ENCODE measurements around the gene IQUB.
"Not testable (repeated sequence)": the region's sequence is repeated elsewhere in the genome, so short reads cannot be mapped to it uniquely, and the experiment has no call there.

Gene IQUB

DNA sequence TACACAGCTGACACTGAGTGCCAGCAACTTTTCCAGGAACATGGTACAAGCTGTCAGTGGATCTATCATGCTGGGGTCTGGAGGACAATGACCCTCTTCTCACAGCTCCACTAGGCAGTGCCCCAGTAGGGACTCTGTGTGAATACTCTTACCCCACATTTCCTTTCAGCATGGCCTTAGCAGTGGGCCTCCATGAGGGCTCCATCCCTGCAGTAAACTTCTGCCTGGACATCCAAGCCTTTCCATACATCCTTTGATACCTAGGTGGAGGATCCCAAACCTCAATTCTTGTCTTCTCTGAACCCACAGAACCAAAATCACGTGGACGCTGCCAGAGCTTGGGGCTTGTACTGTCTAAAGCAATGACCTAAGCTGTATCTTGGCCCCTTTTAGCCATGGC is 116.8 kb downstream of the IQUB start:
- no peak overlapping the region for H3K4me3 ChIP-seq (ENCODE audit: low read length)
- TF ChIP-seq, protein P1, sequence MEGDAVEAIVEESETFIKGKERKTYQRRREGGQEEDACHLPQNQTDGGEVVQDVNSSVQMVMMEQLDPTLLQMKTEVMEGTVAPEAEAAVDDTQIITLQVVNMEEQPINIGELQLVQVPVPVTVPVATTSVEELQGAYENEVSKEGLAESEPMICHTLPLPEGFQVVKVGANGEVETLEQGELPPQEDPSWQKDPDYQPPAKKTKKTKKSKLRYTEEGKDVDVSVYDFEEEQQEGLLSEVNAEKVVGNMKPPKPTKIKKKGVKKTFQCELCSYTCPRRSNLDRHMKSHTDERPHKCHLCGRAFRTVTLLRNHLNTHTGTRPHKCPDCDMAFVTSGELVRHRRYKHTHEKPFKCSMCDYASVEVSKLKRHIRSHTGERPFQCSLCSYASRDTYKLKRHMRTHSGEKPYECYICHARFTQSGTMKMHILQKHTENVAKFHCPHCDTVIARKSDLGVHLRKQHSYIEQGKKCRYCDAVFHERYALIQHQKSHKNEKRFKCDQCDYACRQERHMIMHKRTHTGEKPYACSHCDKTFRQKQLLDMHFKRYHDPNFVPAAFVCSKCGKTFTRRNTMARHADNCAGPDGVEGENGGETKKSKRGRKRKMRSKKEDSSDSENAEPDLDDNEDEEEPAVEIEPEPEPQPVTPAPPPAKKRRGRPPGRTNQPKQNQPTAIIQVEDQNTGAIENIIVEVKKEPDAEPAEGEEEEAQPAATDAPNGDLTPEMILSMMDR (IDR thresholded peaks at IDR 0.05; ENCODE audit: insufficient read depth, low read depth, low read length, missing control alignments), result no peak
- no peak for DNase-seq (ENCODE audit: low read depth)

DNA sequence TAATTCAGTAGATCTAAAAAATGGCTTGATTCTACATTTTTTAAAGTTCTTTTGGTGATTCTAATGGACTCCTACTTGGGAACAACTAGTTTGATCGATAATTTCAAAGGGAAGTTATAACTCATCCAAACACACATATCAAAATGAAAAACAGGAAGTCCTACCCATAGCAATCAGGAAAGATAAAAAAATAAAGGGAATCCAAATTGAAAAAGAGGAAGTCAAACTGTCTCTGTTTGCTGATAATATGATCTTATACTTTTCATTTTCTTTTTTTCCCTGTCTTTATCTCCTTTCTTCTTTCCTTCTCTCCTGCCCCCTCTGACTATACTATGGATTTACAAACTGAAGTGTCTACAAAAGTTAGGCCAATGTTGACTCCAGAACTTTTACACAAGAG is 118.8 kb downstream of the IQUB start:
- TF ChIP-seq, protein P1 (IDR thresholded peaks at IDR 0.05; ENCODE audit: insufficient read depth, low read depth, low read length, missing control alignments), result no peak
- no peak for DNase-seq (ENCODE audit: low read depth)
- no peak overlapping the region for H3K4me3 ChIP-seq (ENCODE audit: low read length)

DNA sequence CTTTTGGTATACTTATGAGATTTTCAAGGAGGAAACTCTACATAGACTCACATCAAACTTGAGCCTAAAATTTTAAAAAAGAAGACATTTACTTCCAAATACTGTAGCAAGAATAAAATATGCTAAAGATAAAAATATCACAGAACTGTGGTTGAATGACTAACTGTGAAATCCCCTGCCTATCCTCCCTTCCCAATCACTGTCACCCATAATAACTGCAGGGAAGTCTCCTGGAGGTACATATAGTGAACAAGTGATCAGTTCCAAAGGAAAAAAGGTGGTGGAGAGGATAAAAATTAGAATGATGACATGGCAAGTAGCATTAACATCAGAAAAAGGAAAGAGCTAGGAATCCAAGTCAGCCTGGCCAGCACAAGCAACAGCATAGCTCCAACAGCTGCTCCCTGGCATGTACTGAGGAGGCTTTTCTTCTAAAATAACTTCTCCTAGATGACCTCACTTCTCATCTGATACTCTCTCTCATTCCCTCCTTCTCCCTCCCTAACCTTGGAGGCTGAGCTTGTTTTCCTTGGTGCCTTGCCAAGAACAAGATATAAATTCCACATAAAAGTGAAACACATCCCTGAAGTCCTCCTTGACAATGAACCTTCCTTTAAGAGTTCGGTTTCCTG is 124.0 kb downstream of the IQUB start:
- peak; percentile 33 for DNase-seq (ENCODE audit: low read depth)
- no peak overlapping the region for H3K4me3 ChIP-seq (ENCODE audit: low read length)
- TF ChIP-seq, protein P1 (IDR thresholded peaks at IDR 0.05; ENCODE audit: insufficient read depth, low read depth, low read length, missing control alignments), result no peak

DNA sequence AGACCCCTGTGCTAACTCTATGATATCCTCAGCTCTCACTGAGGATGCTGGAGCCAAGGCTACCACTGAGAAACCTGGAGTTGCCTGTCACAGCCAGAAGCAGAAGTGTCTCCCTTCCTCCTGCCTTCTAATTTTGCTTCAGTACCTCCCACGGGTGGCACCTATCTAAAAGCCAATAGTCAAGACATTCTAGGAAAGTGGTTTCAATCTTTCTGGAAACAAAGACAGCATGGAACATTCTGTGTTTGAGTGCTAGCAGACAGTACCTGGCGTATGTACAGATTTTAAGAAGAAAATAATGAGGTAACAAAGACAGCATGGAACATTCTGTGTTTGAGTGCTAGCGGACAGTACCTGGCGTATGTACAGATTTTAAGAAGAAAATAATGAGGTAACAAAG is 126.4 kb downstream of the IQUB start:
- not testable (repeated sequence) for DNase-seq (ENCODE audit: low read depth); H3K4me3 ChIP-seq (ENCODE audit: low read length)

Measured in epithelial cell of esophagus (primary cell).